Cardiac muscle cell (in vitro differentiated cells and primary cell): Measurements from ENCODE around the gene GHRL. TPM values are rescaled to one million over a fixed set of nuclear protein-coding genes. Genes with fewer than 3 reads are reported as not detected.
"Not testable (repeated sequence)": the region's sequence is repeated elsewhere in the genome, so short reads cannot be mapped to it uniquely, and the experiment has no call there.

Experiments used
- DNase-seq, 2 donors: peaks; one replicate each; pipeline versions ENCODE4 v3.0.0 to v3.0.0-alpha.2; 2010 to 2017; ENCODE audit warnings: low read depth in 1 of 2, low spot score in 1 of 2
- H3K27ac ChIP-seq: fragments of 200-600 bp; sonication (generic); 2 replicates; pipeline ENCODE4 v1.5.1; 2016
- H3K27me3 ChIP-seq: fragments of 200-600 bp; sonication (generic); 2 replicates; pipeline ENCODE4 v1.6.0; 2016; ENCODE audit warnings: control low read depth
- H3K36me3 ChIP-seq: fragments of 200-600 bp; sonication (generic); 2 replicates; pipeline ENCODE4 v1.5.1; 2016; ENCODE audit warnings: control low read depth
- H3K4me1 ChIP-seq: fragments of 200-600 bp; sonication (generic); 2 replicates; pipeline ENCODE4 v1.8.1; 2017; ENCODE audit warnings: low read depth, mild to moderate bottlenecking, mixed run types
- H3K4me3 ChIP-seq: fragments of 200-600 bp; sonication (generic); 2 replicates; pipeline ENCODE4 v1.5.1; 2016; ENCODE audit warnings: mild to moderate bottlenecking
- H3K9me3 ChIP-seq: fragments of 200-600 bp; sonication (generic); 2 replicates; pipeline ENCODE4 v1.5.1; 2017; ENCODE audit warnings: low read depth, mild to moderate bottlenecking, control low read depth
- CTCF ChIP-seq: IDR thresholded peaks from 2 replicates; pipeline ENCODE4 v1.5.1; 2012; ENCODE audit warnings: low read depth, mild to moderate bottlenecking, low read length
- polyA plus RNA-seq: library from polyadenylated mRNA; unstranded; fragments of >200 nt; fragmentation: Nextera tagmentation; extraction: Ambion mirVana; gene quantifications from 2 replicates; pipeline ENCODE4 v1.2.1, GENCODE V29; 2016
- total RNA-seq: library from RNA; depleted of rRNA; stranded (reverse); fragments of >200 nt; gene quantifications from 2 replicates; pipeline ENCODE4 v1.2.3, GENCODE V29; 2016

The GHRL gene
- total and polyA plus RNA-seq, 2 experiments from 2014 or later = 0.18 to 0.46 TPM

- DNase-seq = no peak
- Histone ChIP-seq H3K27ac (peak overlapping the region; percentile 7), H3K4me3 (no peak overlapping the region), H3K36me3 (peaks cover 11% of the 10 kb centered on the region), H3K27me3 (no peaks in the 10 kb centered on the region), H3K9me3 (no peaks in the 10 kb centered on the region), H3K4me1 (peaks cover 8% of the 10 kb centered on the region)
- TF ChIP-seq CTCF = no peak
These were observed 18.1 kb downstream of the GHRL start for GRCh38 chr3:10274601-10275000.

GRCh38 chr3:10273702-10274305, 18.9 kb downstream of the GHRL start:
- no peaks in the 10 kb centered on the region for H3K9me3 ChIP-seq
- DNase-seq = no peak
- peaks cover 8% of the 10 kb centered on the region for H3K36me3 ChIP-seq
- H3K27me3 ChIP-seq = no peaks in the 10 kb centered on the region
- no peak overlapping the region for H3K4me3 ChIP-seq
- H3K4me1 ChIP-seq = peaks cover 8% of the 10 kb centered on the region
- peak overlapping the region; percentile 7 for H3K27ac ChIP-seq
- TF ChIP-seq CTCF = no peak

- peaks cover 8% of the 10 kb centered on the region for H3K4me1 ChIP-seq
- no peak for TF ChIP-seq CTCF
- peaks cover 8% of the 10 kb centered on the region for H3K36me3 ChIP-seq
- no peak overlapping the region for H3K4me3 ChIP-seq
- no peak for DNase-seq
- no peaks in the 10 kb centered on the region for H3K9me3 ChIP-seq
- no peak overlapping the region for H3K27ac ChIP-seq
- no peaks in the 10 kb centered on the region for H3K27me3 ChIP-seq
These were observed 19.8 kb downstream of the GHRL start for GRCh38 chr3:10272977-10273376.

GRCh38 chr3:10272476-10272875, 20.3 kb downstream of the GHRL start:
- not testable (repeated sequence) for DNase-seq, H3K36me3 ChIP-seq, H3K27me3 ChIP-seq, H3K27ac ChIP-seq, H3K4me1 ChIP-seq, H3K4me3 ChIP-seq, H3K9me3 ChIP-seq

GRCh38 chr3:10269443-10269842, 23.3 kb downstream of the GHRL start:
- H3K9me3 ChIP-seq = no peaks in the 10 kb centered on the region
- no peak for DNase-seq
- no peak overlapping the region for H3K27ac ChIP-seq
- H3K36me3 ChIP-seq = peaks cover 8% of the 10 kb centered on the region
- no peak for TF ChIP-seq CTCF
- H3K4me3 ChIP-seq = no peak overlapping the region
- H3K27me3 ChIP-seq = no peaks in the 10 kb centered on the region
- peaks cover 5% of the 10 kb centered on the region for H3K4me1 ChIP-seq

GRCh38 chr3:10268930-10269329, 23.8 kb downstream of the GHRL start:
- Histone ChIP-seq H3K4me1 (peaks cover 2% of the 10 kb centered on the region), H3K27ac (no peak overlapping the region), H3K36me3 (peaks cover 8% of the 10 kb centered on the region), H3K9me3 (no peaks in the 10 kb centered on the region), H3K4me3 (no peak overlapping the region), H3K27me3 (no peaks in the 10 kb centered on the region)
- TF ChIP-seq CTCF = no peak
- peak in 1 of 2 donors; percentile 19 for DNase-seq
